Endothelial cell of umbilical vein (primary cell): Measurements from ENCODE around the gene ZMAT3.

ENCODE experiments used
- EZH2 ChIP-seq: IDR thresholded peaks from 2 replicates; pipeline ENCODE4 v1.6.1; 2012; ENCODE audit warnings: borderline replicate concordance, low read depth, mild to moderate bottlenecking, moderate library complexity, low read length, inconsistent platforms; ENCODE audit not compliant: severe bottlenecking
- JUN ChIP-seq: IDR thresholded peaks from 2 replicates; pipeline ENCODE4 v1.6.1; 2011; ENCODE audit warnings: borderline replicate concordance, low read depth; ENCODE audit not compliant: insufficient read length, insufficient read depth
- MYC ChIP-seq: IDR thresholded peaks from one replicate; pipeline ENCODE4 v1.6.1; 2011; ENCODE audit warnings: mild to moderate bottlenecking, low read depth, low read length
- POLR2A ChIP-seq: IDR thresholded peaks from 2 replicates; pipeline ENCODE4 v1.6.1; 2012; ENCODE audit warnings: low read depth, mild to moderate bottlenecking, control low read depth, low read length
- TF ChIP-seq, protein P1 (sequence below), 2 donors: IDR thresholded peaks; 1 replicate in 1 of 2; 2 replicates in 1 of 2; pipeline ENCODE4 v1.5.1; 2011; ENCODE audit warnings: low read length in 2 of 2, mild to moderate bottlenecking in 2 of 2, moderate library complexity in 2 of 2, control low read depth in 1 of 2, inconsistent platforms in 1 of 2, low read depth in 1 of 2; ENCODE audit not compliant: insufficient read depth in 1 of 2; ENCODE audit errors: extremely low read depth in 1 of 2
- TF ChIP-seq, protein P2 (sequence below): IDR thresholded peaks from 2 replicates; pipeline ENCODE4 v1.6.1; 2011; ENCODE audit not compliant: insufficient read depth, insufficient read length

- TF ChIP-seq, protein P1, sequence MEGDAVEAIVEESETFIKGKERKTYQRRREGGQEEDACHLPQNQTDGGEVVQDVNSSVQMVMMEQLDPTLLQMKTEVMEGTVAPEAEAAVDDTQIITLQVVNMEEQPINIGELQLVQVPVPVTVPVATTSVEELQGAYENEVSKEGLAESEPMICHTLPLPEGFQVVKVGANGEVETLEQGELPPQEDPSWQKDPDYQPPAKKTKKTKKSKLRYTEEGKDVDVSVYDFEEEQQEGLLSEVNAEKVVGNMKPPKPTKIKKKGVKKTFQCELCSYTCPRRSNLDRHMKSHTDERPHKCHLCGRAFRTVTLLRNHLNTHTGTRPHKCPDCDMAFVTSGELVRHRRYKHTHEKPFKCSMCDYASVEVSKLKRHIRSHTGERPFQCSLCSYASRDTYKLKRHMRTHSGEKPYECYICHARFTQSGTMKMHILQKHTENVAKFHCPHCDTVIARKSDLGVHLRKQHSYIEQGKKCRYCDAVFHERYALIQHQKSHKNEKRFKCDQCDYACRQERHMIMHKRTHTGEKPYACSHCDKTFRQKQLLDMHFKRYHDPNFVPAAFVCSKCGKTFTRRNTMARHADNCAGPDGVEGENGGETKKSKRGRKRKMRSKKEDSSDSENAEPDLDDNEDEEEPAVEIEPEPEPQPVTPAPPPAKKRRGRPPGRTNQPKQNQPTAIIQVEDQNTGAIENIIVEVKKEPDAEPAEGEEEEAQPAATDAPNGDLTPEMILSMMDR (IDR thresholded peaks at IDR 0.05; ENCODE audit: extremely low read depth in 1 of 2, insufficient read depth in 1 of 2, low read depth in 1 of 2, low read length in 2 of 2): no peak
- TF ChIP-seq POLR2A: no peak
- TF ChIP-seq, protein P2, sequence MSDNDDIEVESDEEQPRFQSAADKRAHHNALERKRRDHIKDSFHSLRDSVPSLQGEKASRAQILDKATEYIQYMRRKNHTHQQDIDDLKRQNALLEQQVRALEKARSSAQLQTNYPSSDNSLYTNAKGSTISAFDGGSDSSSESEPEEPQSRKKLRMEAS: no peak
- no peak for TF ChIP-seq MYC
- TF ChIP-seq JUN: no peak
- TF ChIP-seq EZH2: no peak
These were observed 36.5 kb upstream of the ZMAT3 start for GRCh38 chr3:179108086-179108485.
